ENCODE data around the gene POLG. TPM values are rescaled to one million over a fixed set of nuclear protein-coding genes. Genes with fewer than 3 reads are reported as not detected.

Gene POLG
- polyA plus RNA-seq, 1 experiment, result 13.7 TPM

- CTCF ChIA-PET, result no interaction called here
- Histone ChIP-seq H3K27ac (ENCODE audit: low read depth, low read length) (no peak overlapping the region), H3K27me3 (ENCODE audit: control insufficient read depth, insufficient read depth, low read length) (peaks cover 95% of the 10 kb centered on the region), H3K4me3 (ENCODE audit: low read depth, low read length) (no peak overlapping the region), H3K9me3 (ENCODE audit: control insufficient read depth, insufficient read depth, low read length) (peaks cover 9% of the 10 kb centered on the region; the same call in 1 of the 2 replicates)
- no peak for DNase-seq (ENCODE audit: low read depth, low spot score)
- POLR2A ChIA-PET, result no interaction called here
- TF ChIP-seq CTCF (IDR thresholded peaks at IDR 0.05; ENCODE audit: low read depth, low read length), result no peak
These were observed 30.9 kb upstream of the POLG start for GRCh38 chr15:89365462-89366065.

GRCh38 chr15:89364741-89365450 is 30.3 kb upstream of the POLG start:
- CTCF ChIA-PET, result interaction anchor here (0.6 kb wide), 1 partner anchor 1569 kb away, joined by 3 read pairs; no protein-coding TSS in a partner anchor
- peaks cover 7% of the 10 kb centered on the region; the same call in 1 of the 2 replicates for H3K9me3 ChIP-seq (ENCODE audit: control insufficient read depth, insufficient read depth, low read length)
- H3K4me3 ChIP-seq (ENCODE audit: low read depth, low read length), result no peak overlapping the region
- no peak for DNase-seq (ENCODE audit: low read depth, low spot score)
- H3K27me3 ChIP-seq (ENCODE audit: control insufficient read depth, insufficient read depth, low read length), result peaks cover 95% of the 10 kb centered on the region
- POLR2A ChIA-PET, result no interaction called here
- H3K27ac ChIP-seq (ENCODE audit: low read depth, low read length), result no peak overlapping the region
- no peak for TF ChIP-seq CTCF (IDR thresholded peaks at IDR 0.05; ENCODE audit: low read depth, low read length)

DNA sequence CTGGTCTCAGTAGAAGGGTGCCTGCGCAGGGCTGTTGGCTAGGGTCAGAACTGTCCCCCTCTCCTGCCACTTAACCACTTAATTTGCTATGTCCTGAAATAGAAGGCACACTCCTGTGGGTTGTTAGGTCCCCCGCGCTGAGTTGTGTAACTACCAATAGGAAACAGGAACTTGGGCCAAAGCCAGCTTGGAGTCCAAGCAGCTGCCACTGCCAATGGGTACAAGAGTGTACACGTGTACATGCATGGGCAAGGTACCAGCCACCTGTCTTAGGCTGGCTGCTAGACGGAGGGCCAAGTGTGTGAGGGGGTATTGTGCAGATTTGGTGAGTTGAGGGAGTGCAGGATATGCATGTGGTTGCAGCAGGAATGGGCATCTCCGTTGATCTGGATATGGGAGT is 29.7 kb upstream of the POLG start:
- no peak for TF ChIP-seq CTCF (IDR thresholded peaks at IDR 0.05; ENCODE audit: low read depth, low read length)
- no peak for DNase-seq (ENCODE audit: low read depth, low spot score)
- POLR2A ChIA-PET, result no interaction called here
- peaks cover 95% of the 10 kb centered on the region for H3K27me3 ChIP-seq (ENCODE audit: control insufficient read depth, insufficient read depth, low read length)
- H3K9me3 ChIP-seq (ENCODE audit: control insufficient read depth, insufficient read depth, low read length), result peaks cover 7% of the 10 kb centered on the region; the same call in 1 of the 2 replicates
- H3K27ac ChIP-seq (ENCODE audit: low read depth, low read length), result no peak overlapping the region
- CTCF ChIA-PET, result interaction anchor here (1.2 kb wide), 1 partner anchor 66 kb away, joined by 3 read pairs; no protein-coding TSS in a partner anchor
- no peak overlapping the region for H3K4me3 ChIP-seq (ENCODE audit: low read depth, low read length)

DNA sequence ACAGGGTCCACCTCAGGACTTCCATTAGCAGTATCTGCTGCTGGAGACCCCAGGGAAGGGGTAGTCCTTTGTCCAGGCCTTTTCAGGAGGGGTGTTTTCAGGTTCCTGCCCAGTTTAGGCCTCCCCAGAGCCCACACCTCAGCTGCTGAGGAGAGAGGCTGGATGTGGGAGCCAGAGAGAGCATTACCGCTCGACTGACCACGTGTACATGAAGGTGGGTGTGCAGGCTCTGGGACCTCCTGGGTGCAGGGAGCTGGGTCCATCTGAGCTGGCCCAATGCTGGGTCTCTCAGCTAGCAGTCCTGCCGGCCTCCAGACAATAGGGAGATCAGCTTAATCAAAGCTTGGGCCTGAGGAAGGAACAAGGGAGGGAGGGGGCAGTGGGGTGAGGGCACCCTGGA is 29.1 kb upstream of the POLG start:
- POLR2A ChIA-PET, result no interaction called here
- Histone ChIP-seq H3K9me3 (ENCODE audit: control insufficient read depth, insufficient read depth, low read length) (peaks cover 7% of the 10 kb centered on the region; the same call in 1 of the 2 replicates), H3K27ac (ENCODE audit: low read depth, low read length) (no peak overlapping the region), H3K4me3 (ENCODE audit: low read depth, low read length) (no peak overlapping the region), H3K27me3 (ENCODE audit: control insufficient read depth, insufficient read depth, low read length) (peaks cover 93% of the 10 kb centered on the region)
- TF ChIP-seq CTCF (IDR thresholded peaks at IDR 0.05; ENCODE audit: low read depth, low read length), result no peak
- no peak for DNase-seq (ENCODE audit: low read depth, low spot score)
- CTCF ChIA-PET, result interaction anchor here (1.2 kb wide), 1 partner anchor 66 kb away, joined by 3 read pairs; no protein-coding TSS in a partner anchor

DNA sequence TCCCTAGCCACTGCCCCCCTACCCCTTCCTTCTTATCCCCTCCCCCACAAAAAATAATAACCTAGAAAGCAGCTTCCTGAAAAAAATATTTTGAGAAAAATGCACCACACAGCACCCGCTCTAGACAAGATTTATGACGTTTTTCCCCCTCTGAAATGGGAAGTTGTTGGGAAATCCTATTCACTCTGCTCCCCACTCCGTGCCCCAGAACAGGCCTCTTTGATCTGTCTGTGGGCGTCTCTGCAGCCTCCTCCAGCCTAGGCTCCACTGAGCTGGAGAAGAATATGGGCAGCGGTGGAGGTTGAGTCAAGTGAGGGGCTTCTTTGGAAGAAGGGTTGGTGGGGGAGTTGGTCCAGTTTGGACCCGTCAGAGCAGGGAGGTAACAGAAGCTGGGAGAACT is 28.5 kb upstream of the POLG start:
- CTCF ChIA-PET, result interaction anchor here (1.2 kb wide), 1 partner anchor 67 kb away, joined by 3 read pairs; no protein-coding TSS in a partner anchor
- peaks cover 90% of the 10 kb centered on the region for H3K27me3 ChIP-seq (ENCODE audit: control insufficient read depth, insufficient read depth, low read length)
- no peak for TF ChIP-seq CTCF (IDR thresholded peaks at IDR 0.05; ENCODE audit: low read depth, low read length)
- no peak overlapping the region for H3K27ac ChIP-seq (ENCODE audit: low read depth, low read length)
- DNase-seq (ENCODE audit: low read depth, low spot score), result no peak
- no peak overlapping the region for H3K4me3 ChIP-seq (ENCODE audit: low read depth, low read length)
- H3K9me3 ChIP-seq (ENCODE audit: control insufficient read depth, insufficient read depth, low read length), result peaks cover 7% of the 10 kb centered on the region; the same call in 1 of the 2 replicates
- POLR2A ChIA-PET, result interaction anchor here (0.6 kb wide), 1 partner anchor 39 kb away, joined by 10 read pairs; no protein-coding TSS in a partner anchor
